Gastrocnemius medialis (tissue), 4 donors: ENCODE data around the gene MACROD1.

Experiments used
- CTCF ChIP-seq, 5 experiments: fragments of 450-650 bp in 3 of 5; fragments of 200-600 bp in 2 of 5; sonication (generic) in 2 of 5; IDR thresholded peaks in 4 of 5; conservative IDR thresholded peaks in 1 of 5; 1 replicate in 4 of 5; 2 replicates in 1 of 5; pipeline ENCODE4 v1.5.1; 2016 to 2019; ENCODE audit warnings: antibody characterized with exemption in 5 of 5, mild to moderate bottlenecking in 3 of 5, moderate library complexity in 3 of 5
- POLR2A ChIP-seq, 2 donors: fragments of 450-650 bp; IDR thresholded peaks; one replicate each; pipeline ENCODE4 v1.6.1; 2017; ENCODE audit warnings: antibody characterized with exemption in 2 of 2, mild to moderate bottlenecking in 2 of 2, moderate library complexity in 2 of 2

DNA sequence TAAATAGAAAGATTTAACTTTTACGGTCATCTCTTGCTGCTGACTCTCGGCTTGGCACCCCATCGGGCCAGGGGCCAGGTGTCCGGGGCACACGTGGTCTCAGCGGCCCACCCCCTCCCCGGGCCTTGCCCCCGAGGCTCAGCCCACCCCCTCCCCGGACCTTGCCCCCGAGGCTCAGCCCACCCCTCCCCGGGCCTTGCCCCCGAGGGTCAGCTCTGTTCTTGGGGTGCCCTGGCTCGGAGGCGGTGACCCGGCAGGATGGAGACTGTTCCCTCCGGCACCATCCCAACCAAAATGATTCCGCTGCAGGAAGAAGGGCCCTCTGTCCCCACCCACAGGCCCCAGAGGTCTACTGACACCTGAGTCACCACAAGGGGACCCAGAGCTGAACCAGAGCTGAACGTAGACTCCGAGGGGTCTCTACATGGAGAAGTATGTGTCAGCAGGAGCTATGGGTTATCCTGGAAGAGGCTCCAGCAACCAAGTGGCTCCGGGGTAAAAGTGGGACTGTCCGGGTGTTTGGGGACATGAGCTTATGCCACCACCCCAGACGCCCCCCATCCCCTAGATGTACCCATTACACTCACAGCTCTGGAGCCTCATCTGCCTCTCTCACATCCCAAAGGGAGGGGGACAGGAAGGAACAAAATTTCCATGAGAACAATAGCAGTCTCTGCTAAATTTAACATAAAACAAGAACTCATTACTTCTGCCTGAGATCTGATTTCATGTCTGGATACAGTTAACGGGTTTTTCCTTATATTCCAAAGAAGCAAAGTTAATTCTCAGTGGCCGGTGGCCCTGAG, 38.4 kb downstream of the MACROD1 start:
- TF ChIP-seq CTCF (IDR thresholded peaks at IDR 0.05 in 4 of 5, conservative IDR thresholded peaks at IDR 0.05 in 1 of 5) (no peak), POLR2A (IDR thresholded peaks at IDR 0.05) (no peak)
